GM12878 (cell line): ENCODE measurements around the gene IFT22. TPM values are rescaled to one million over a fixed set of nuclear protein-coding genes. Genes with fewer than 3 reads are reported as not detected.

Experiments
- ATAC-seq: fragments of 200-7000 bp; cut with Tn5 transposase; 3 replicates; pipeline ENCODE4 v1.9.1; 2020; ENCODE audit warnings: mild to moderate bottlenecking, moderate library complexity
- BruUV-seq: library from RNA; stranded (reverse); fragments of 400-500 nt; replicated peaks from 2 replicates; lab custom pipeline; 2021; lab: Mats Ljungman, UMichigan
- CTCF ChIA-PET: fragments of 300-600 bp; sonication (Branson Sonifier 250); formaldehyde crosslinking; extraction: SDS; loops from one replicate; lab custom pipeline; 2021; ENCODE audit warnings: inconsistent platforms; lab: Yijun Ruan, JAX
- POLR2A ChIA-PET: fragments of 350-600 bp; formaldehyde crosslinking; extraction: SDS; loops from one replicate; lab custom pipeline; 2021; ENCODE audit warnings: inconsistent platforms; lab: Charles Lee
- RAD21 ChIA-PET: fragments of 300-600 bp; sonication (Branson Sonifier 250); formaldehyde crosslinking; loops from one replicate; lab custom pipeline; 2023; ENCODE audit warnings: antibody characterized with exemption; ENCODE audit not compliant: unreplicated experiment; lab: Charles Lee
- SMC1A ChIA-PET: fragments of 300-600 bp; sonication (Branson Sonifier 250); formaldehyde crosslinking; loops from one replicate; lab custom pipeline; 2023; ENCODE audit not compliant: unreplicated experiment, uncharacterized antibody; lab: Charles Lee
- DNase-seq: peaks from one replicate; pipeline ENCODE4 v3.0.0-alpha.2; 2011; ENCODE audit warnings: low read depth, low spot score
- FAIRE-seq: peaks from 3 replicates; lab custom pipeline; 2011; peaks lifted over from hg19 to GRCh38; lab: Jason Lieb, UNC
- H2AFZ ChIP-seq: 2 replicates; pipeline ENCODE4 v1.6.0; 2011; ENCODE audit warnings: low read depth, low read length, control low read depth; ENCODE audit not compliant: control insufficient read depth
- H3K27ac ChIP-seq: 2 replicates; pipeline ENCODE4 v1.5.1; 2011; ENCODE audit warnings: control low read depth; ENCODE audit not compliant: control insufficient read depth, insufficient read depth
- H3K27me3 ChIP-seq, 2 experiments: replicated peaks in 1 of 2; 2 replicates each; pipeline versions ENCODE4 v1.6.0 to v1.6.1; 2011; ENCODE audit warnings: low read length in 1 of 2; ENCODE audit not compliant: control insufficient read depth in 2 of 2, insufficient read depth in 2 of 2
- H3K36me3 ChIP-seq, 2 experiments: 2 replicates each; pipeline ENCODE4 v1.5.1; 2011; ENCODE audit warnings: low read length in 1 of 2; ENCODE audit not compliant: control insufficient read depth in 2 of 2, insufficient read depth in 2 of 2
- H3K4me1 ChIP-seq: 2 replicates; pipeline ENCODE4 v1.6.1; 2011; ENCODE audit warnings: mild to moderate bottlenecking, low read length, moderate library complexity, mixed read lengths; ENCODE audit not compliant: control insufficient read depth, insufficient read depth
- H3K4me2 ChIP-seq: 2 replicates; pipeline ENCODE4 v1.6.0; 2011; ENCODE audit warnings: control low read depth; ENCODE audit not compliant: control insufficient read depth, insufficient read depth
- H3K4me3 ChIP-seq: fragments of 200-600 bp; sonication (generic); 2 replicates; pipeline ENCODE4 v1.5.1; 2016
- H3K79me2 ChIP-seq: 2 replicates; pipeline ENCODE4 v1.6.0; 2011; ENCODE audit warnings: low read length; ENCODE audit not compliant: control insufficient read depth, insufficient read depth
- H3K9ac ChIP-seq: 2 replicates; pipeline ENCODE4 v1.8.0; 2011; ENCODE audit warnings: low read length, control low read depth, mixed read lengths; ENCODE audit not compliant: control insufficient read depth, insufficient read depth
- H3K9me3 ChIP-seq: replicated peaks from 3 replicates; pipeline ENCODE4 v1.5.1; 2011; ENCODE audit warnings: mild to moderate bottlenecking, low read length; ENCODE audit not compliant: control insufficient read depth, insufficient read depth
- H4K20me1 ChIP-seq: 2 replicates; pipeline ENCODE4 v1.6.0; 2011; ENCODE audit not compliant: control insufficient read depth, insufficient read depth
- BACH1 ChIP-seq: fragments of 450-650 bp; IDR thresholded peaks from 2 replicates; pipeline ENCODE4 v1.6.1; 2017; ENCODE audit warnings: mild to moderate bottlenecking, borderline replicate concordance
- E4F1 ChIP-seq: fragments of 450-650 bp; IDR thresholded peaks from 2 replicates; pipeline ENCODE4 v1.6.1; 2018; ENCODE audit warnings: borderline replicate concordance, mild to moderate bottlenecking; ENCODE audit not compliant: partially characterized antibody
- NR2C2 ChIP-seq: IDR thresholded peaks from 2 replicates; pipeline ENCODE4 v1.6.1; 2011; ENCODE audit warnings: borderline replicate concordance, low read depth; ENCODE audit not compliant: control insufficient read depth, insufficient read length
- POLR2A ChIP-seq: IDR thresholded peaks from 2 replicates; pipeline ENCODE4 v1.6.1; 2011; ENCODE audit warnings: low read depth, mild to moderate bottlenecking, low read length
- RAD21 ChIP-seq: IDR thresholded peaks from 2 replicates; pipeline ENCODE4 v1.6.1; 2011; ENCODE audit warnings: mild to moderate bottlenecking, low read depth, low read length, moderate library complexity; ENCODE audit not compliant: insufficient read depth
- RELA ChIP-seq: fragments of 450-650 bp; IDR thresholded peaks from 2 replicates; pipeline ENCODE4 v1.8.0; 2014; ENCODE audit warnings: borderline replicate concordance; ENCODE audit not compliant: partially characterized antibody
- SMARCA5 ChIP-seq: fragments of 450-650 bp; IDR thresholded peaks from 2 replicates; pipeline ENCODE4 v1.6.1; 2017; ENCODE audit warnings: mild to moderate bottlenecking
- WGBS: methylation state at CpG from one replicate; pipeline ENCODE4 v1.1.6; 2016; ENCODE audit warnings: low lambda C conversion rate; ENCODE audit not compliant: insufficient replicate concordance, insufficient coverage; ENCODE audit errors: missing lambda C conversion rate; 5-methylcytosine and 5-hydroxymethylcytosine counted together
- in situ Hi-C: fragments of 300-500 bp; cut with MboI; formaldehyde crosslinking; loops from 9 replicates; pipeline ENCODE4 v1.14.3; 2018; ENCODE audit warnings: mixed read lengths
- intact Hi-C: fragments of 100-400 bp; cut with micrococcal nuclease; formaldehyde crosslinking; loops from one replicate; pipeline ENCODE4 v1.14.2; 2022; ENCODE audit not compliant: unreplicated experiment
- polyA plus RNA-seq, 11 experiments: library from polyadenylated mRNA; depleted of rRNA in 4 of 11; unstranded in 6 of 11; stranded (reverse) in 5 of 11; fragments of >200 nt; fragmentation: Nextera tagmentation in 4 of 11; fragmentation: Illumina TruSeq in 1 of 11; extraction: Ambion mirVana in 4 of 11; extraction: Trizol in 1 of 11; gene quantifications; 1 replicate in 1 of 11; 2 replicates in 10 of 11; pipeline versions ENCODE4 v1.2.1 to v1.2.3, GENCODE V29; 2011 to 2016; ENCODE audit warnings: inconsistent platforms in 2 of 11, missing spikeins in 2 of 11, low read depth in 1 of 11
- total RNA-seq, 4 experiments: library from RNA; depleted of rRNA in 3 of 4; stranded (reverse); fragments of >200 nt in 3 of 4; fragmentation: Illumina TruSeq in 1 of 4; extraction: Trizol in 1 of 4; gene quantifications; 2 replicates each; pipeline versions ENCODE4 v1.2.1 to v1.2.3, GENCODE V29; 2013 to 2021
- TF ChIP-seq, protein P1 (sequence below): fragments of 450-650 bp; IDR thresholded peaks from 2 replicates; pipeline ENCODE4 v1.6.1; 2017; ENCODE audit warnings: antibody characterized with exemption, mild to moderate bottlenecking, moderate library complexity

The IFT22 gene
- total and polyA plus RNA-seq, 10 of the 15 experiments (the other 5 are each of a cell fraction or from before 2014, with no cell fraction given), result 10.1 to 25.7 (median 19.0) TPM

DNA sequence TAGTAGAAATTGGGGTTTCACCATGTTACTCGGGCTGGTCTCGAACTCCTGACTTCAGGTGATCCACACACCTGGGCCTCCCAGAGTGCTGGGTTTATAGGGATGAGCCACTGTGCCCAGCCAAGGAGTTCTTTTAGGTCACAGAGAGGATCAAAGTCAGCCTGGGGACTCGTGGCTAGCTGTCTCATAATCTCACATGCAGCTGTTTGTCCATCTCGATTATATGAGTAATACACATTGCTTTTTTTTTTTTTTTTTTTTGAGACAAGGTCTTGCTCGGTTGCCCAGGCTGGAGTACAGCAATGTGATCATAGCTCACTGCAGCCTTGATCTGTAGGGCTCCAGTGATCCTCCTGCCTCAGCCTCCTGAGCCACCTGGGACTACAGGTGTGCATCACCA, 2.2 kb downstream of the IFT22 start:
- TF ChIP-seq POLR2A, result no peak
- TF ChIP-seq RAD21, result no peak
- no peak for TF ChIP-seq BACH1
- TF ChIP-seq SMARCA5, result no peak
- TF ChIP-seq RELA, result no peak
- TF ChIP-seq, protein P1, sequence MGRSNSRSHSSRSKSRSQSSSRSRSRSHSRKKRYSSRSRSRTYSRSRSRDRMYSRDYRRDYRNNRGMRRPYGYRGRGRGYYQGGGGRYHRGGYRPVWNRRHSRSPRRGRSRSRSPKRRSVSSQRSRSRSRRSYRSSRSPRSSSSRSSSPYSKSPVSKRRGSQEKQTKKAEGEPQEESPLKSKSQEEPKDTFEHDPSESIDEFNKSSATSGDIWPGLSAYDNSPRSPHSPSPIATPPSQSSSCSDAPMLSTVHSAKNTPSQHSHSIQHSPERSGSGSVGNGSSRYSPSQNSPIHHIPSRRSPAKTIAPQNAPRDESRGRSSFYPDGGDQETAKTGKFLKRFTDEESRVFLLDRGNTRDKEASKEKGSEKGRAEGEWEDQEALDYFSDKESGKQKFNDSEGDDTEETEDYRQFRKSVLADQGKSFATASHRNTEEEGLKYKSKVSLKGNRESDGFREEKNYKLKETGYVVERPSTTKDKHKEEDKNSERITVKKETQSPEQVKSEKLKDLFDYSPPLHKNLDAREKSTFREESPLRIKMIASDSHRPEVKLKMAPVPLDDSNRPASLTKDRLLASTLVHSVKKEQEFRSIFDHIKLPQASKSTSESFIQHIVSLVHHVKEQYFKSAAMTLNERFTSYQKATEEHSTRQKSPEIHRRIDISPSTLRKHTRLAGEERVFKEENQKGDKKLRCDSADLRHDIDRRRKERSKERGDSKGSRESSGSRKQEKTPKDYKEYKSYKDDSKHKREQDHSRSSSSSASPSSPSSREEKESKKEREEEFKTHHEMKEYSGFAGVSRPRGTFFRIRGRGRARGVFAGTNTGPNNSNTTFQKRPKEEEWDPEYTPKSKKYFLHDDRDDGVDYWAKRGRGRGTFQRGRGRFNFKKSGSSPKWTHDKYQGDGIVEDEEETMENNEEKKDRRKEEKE, result no peak
- TF ChIP-seq E4F1, result no peak
- no peak for TF ChIP-seq NR2C2
- no peaks in the 10 kb centered on the region for H3K4me1 ChIP-seq
- no peak for FAIRE-seq
- H4K20me1 ChIP-seq, result no peaks in the 10 kb centered on the region
- H2AFZ ChIP-seq, result no peak overlapping the region
- no peak for DNase-seq
- no peaks in the 10 kb centered on the region for H3K27me3 ChIP-seq
- H3K36me3 ChIP-seq, result no peaks in the 10 kb centered on the region
- no peak overlapping the region for H3K27ac ChIP-seq
- no peak overlapping the region for H3K4me3 ChIP-seq
- 50% methylated on average over 4 of the region's 5 CpGs for WGBS
- no peaks in the 10 kb centered on the region; the same call in 1 of the 2 replicates for H3K79me2 ChIP-seq
- no peak overlapping the region for H3K4me2 ChIP-seq
- in situ Hi-C loops, result no loop called here
- CTCF ChIA-PET, result interaction anchor here (0.6 to 0.7 kb wide), 3 partner anchors 58 to 239 kb away, joined by 3 read pairs; no protein-coding TSS in a partner anchor
- H3K9ac ChIP-seq, result no peak overlapping the region
- RAD21 ChIA-PET, result no interaction called here
- H3K9me3 ChIP-seq, result no peaks in the 10 kb centered on the region
- intact Hi-C loops, result no loop called here
- no TSS peak for BruUV-seq
- POLR2A ChIA-PET, result no interaction called here
- SMC1A ChIA-PET, result no interaction called here
- no peak for ATAC-seq
